Measurements from ENCODE around the gene ZMYM2. TPM values are rescaled to one million over a fixed set of nuclear protein-coding genes. Genes with fewer than 3 reads are reported as not detected.

Gene ZMYM2
- total and polyA plus RNA-seq, 2 of the 13 experiments (the other 11 are each of a cell fraction or from before 2014, with no cell fraction given): 22.4 to 40.8 TPM

DNA sequence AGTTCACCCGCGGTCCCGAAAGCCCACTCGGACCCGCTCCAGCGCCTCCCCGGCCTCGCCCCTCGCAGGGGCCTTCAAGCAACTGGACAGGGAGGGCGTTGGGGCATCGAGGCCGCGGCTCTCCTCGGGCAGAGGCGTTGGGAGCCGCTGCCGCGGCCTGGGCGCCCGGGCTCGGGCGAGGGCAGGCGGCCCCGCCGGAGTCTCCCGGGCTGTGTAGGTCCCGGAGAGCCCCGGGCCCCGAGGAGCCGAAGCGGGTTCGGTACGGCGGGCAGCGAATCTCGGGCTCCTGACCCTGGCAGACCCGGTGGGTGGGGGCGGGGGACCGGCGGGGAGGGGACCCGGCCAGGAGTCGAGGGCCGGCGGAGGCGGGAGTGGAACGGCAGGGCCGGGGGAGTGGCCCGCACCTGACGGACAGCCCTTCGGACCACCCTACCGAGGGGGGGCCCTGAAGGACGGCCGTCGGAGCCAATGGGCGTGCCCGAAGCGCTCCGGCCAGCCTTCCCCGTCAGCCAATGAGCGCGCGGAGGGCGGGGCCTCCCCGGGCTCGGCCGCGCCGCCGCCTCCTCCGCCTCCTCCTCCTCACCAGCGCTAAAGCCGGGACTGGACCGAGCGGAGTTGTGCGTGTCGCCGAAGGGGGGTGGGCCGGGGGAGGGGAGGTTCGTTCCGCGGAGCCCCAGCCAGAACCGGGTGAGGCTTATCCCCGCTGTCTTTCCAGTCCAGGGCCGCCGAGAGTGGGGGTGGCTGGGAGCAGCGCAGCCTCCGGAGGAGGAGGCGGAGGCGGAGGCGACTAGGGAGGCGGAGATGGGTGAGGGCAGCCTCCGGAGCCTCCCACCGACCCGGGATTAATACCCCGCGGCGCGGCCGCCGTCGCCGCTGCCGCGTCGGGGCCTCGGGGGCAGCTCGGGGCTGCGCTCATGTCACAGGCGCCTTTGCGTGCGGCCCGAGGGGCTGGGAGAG, at the start of gene ZMYM2 (continued):
- no peak for TF ChIP-seq ZNF768 (CRISPR knock-in tag; IDR thresholded peaks at IDR 0.05)
- TF ChIP-seq MED1 (CRISPR knock-in tag; IDR thresholded peaks at IDR 0.05): no peak
- no peak for TF ChIP-seq HOXA9 (CRISPR knock-in tag; IDR thresholded peaks at IDR 0.05; ENCODE audit: borderline replicate concordance)
- TF ChIP-seq, protein P1, sequence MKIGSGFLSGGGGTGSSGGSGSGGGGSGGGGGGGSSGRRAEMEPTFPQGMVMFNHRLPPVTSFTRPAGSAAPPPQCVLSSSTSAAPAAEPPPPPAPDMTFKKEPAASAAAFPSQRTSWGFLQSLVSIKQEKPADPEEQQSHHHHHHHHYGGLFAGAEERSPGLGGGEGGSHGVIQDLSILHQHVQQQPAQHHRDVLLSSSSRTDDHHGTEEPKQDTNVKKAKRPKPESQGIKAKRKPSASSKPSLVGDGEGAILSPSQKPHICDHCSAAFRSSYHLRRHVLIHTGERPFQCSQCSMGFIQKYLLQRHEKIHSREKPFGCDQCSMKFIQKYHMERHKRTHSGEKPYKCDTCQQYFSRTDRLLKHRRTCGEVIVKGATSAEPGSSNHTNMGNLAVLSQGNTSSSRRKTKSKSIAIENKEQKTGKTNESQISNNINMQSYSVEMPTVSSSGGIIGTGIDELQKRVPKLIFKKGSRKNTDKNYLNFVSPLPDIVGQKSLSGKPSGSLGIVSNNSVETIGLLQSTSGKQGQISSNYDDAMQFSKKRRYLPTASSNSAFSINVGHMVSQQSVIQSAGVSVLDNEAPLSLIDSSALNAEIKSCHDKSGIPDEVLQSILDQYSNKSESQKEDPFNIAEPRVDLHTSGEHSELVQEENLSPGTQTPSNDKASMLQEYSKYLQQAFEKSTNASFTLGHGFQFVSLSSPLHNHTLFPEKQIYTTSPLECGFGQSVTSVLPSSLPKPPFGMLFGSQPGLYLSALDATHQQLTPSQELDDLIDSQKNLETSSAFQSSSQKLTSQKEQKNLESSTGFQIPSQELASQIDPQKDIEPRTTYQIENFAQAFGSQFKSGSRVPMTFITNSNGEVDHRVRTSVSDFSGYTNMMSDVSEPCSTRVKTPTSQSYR (CRISPR knock-in tag; IDR thresholded peaks at IDR 0.05; ENCODE audit: borderline replicate concordance): peak; percentile 50; the same call in 1 of the 2 replicates
- TF ChIP-seq ZNF274 (CRISPR knock-in tag; IDR thresholded peaks at IDR 0.05): no peak
- no peak for TF ChIP-seq HHEX (CRISPR knock-in tag; IDR thresholded peaks at IDR 0.05)
- peak; percentile 66 for TF ChIP-seq POLR2G (IDR thresholded peaks at IDR 0.05; ENCODE audit: low read depth, low read length)
- TF ChIP-seq, protein P2, sequence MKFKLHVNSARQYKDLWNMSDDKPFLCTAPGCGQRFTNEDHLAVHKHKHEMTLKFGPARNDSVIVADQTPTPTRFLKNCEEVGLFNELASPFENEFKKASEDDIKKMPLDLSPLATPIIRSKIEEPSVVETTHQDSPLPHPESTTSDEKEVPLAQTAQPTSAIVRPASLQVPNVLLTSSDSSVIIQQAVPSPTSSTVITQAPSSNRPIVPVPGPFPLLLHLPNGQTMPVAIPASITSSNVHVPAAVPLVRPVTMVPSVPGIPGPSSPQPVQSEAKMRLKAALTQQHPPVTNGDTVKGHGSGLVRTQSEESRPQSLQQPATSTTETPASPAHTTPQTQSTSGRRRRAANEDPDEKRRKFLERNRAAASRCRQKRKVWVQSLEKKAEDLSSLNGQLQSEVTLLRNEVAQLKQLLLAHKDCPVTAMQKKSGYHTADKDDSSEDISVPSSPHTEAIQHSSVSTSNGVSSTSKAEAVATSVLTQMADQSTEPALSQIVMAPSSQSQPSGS (CRISPR knock-in tag; IDR thresholded peaks at IDR 0.05): no peak
- TF ChIP-seq HDAC2 (CRISPR knock-in tag; IDR thresholded peaks at IDR 0.05): no peak
- TF ChIP-seq, protein P3, sequence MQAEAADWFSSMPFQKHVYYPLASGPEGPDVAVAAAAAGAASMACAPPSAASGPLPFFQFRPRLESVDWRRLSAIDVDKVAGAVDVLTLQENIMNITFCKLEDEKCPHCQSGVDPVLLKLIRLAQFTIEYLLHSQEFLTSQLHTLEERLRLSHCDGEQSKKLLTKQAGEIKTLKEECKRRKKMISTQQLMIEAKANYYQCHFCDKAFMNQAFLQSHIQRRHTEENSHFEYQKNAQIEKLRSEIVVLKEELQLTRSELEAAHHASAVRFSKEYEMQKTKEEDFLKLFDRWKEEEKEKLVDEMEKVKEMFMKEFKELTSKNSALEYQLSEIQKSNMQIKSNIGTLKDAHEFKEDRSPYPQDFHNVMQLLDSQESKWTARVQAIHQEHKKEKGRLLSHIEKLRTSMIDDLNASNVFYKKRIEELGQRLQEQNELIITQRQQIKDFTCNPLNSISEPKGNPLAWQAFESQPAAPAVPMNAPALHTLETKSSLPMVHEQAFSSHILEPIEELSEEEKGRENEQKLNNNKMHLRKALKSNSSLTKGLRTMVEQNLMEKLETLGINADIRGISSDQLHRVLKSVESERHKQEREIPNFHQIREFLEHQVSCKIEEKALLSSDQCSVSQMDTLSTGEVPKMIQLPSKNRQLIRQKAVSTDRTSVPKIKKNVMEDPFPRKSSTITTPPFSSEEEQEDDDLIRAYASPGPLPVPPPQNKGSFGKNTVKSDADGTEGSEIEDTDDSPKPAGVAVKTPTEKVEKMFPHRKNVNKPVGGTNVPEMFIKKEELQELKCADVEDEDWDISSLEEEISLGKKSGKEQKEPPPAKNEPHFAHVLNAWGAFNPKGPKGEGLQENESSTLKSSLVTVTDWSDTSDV (CRISPR knock-in tag; IDR thresholded peaks at IDR 0.05): no peak
- TF ChIP-seq, protein P4, sequence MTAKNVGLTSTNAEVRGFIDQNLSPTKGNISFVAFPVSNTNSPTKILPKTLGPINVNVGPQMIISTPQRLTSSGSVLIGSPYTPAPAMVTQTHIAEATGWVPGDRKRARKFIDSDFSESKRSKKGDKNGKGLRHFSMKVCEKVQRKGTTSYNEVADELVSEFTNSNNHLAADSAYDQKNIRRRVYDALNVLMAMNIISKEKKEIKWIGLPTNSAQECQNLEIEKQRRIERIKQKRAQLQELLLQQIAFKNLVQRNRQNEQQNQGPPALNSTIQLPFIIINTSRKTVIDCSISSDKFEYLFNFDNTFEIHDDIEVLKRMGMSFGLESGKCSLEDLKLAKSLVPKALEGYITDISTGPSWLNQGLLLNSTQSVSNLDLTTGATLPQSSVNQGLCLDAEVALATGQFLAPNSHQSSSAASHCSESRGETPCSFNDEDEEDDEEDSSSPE (CRISPR knock-in tag; IDR thresholded peaks at IDR 0.05): 0 out of 2 replicates have a peak, but pooled peaks have one; percentile 14
- TF ChIP-seq MAFK (conservative IDR thresholded peaks at IDR 0.05 in 1 of 2, IDR thresholded peaks at IDR 0.05 in 1 of 2; ENCODE audit: low read length in 2 of 2): no peak
- TF ChIP-seq NR2F2 (IDR thresholded peaks at IDR 0.05; ENCODE audit: borderline replicate concordance, low read depth): no peak
- no peak for TF ChIP-seq SOX5 (CRISPR knock-in tag; IDR thresholded peaks at IDR 0.05; ENCODE audit: borderline replicate concordance)
- TF ChIP-seq, protein P5, sequence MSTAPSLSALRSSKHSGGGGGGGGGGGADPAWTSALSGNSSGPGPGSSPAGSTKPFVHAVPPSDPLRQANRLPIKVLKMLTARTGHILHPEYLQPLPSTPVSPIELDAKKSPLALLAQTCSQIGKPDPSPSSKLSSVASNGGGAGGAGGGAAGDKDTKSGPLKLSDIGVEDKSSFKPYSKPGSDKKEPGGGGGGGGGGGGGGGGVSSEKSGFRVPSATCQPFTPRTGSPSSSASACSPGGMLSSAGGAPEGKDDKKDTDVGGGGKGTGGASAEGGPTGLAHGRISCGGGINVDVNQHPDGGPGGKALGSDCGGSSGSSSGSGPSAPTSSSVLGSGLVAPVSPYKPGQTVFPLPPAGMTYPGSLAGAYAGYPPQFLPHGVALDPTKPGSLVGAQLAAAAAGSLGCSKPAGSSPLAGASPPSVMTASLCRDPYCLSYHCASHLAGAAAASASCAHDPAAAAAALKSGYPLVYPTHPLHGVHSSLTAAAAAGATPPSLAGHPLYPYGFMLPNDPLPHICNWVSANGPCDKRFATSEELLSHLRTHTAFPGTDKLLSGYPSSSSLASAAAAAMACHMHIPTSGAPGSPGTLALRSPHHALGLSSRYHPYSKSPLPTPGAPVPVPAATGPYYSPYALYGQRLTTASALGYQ (CRISPR knock-in tag; IDR thresholded peaks at IDR 0.05): no peak
- TF ChIP-seq ARHGAP35 (CRISPR knock-in tag; IDR thresholded peaks at IDR 0.05; ENCODE audit: borderline replicate concordance): no peak
- TF ChIP-seq WIZ (CRISPR knock-in tag; IDR thresholded peaks at IDR 0.05): no peak
- TF ChIP-seq ZNF577 (CRISPR knock-in tag; IDR thresholded peaks at IDR 0.05; ENCODE audit: borderline replicate concordance, low read depth): no peak
